Mononuclear cell (primary cell): ENCODE data around the gene MANBA. TPM values are rescaled to one million over a fixed set of nuclear protein-coding genes. Genes with fewer than 3 reads are reported as not detected.

Source experiments
- H3K27me3 ChIP-seq: 2 replicates; pipeline ENCODE4 v1.6.0; 2011; ENCODE audit warnings: low read length, control low read depth; ENCODE audit not compliant: insufficient read depth
- H3K4me1 ChIP-seq: 2 replicates; pipeline ENCODE4 v1.5.1; 2011; ENCODE audit warnings: mild to moderate bottlenecking, low read length, control low read depth; ENCODE audit not compliant: insufficient read depth
- H3K4me3 ChIP-seq: 2 replicates; pipeline ENCODE4 v1.5.1; 2011; ENCODE audit warnings: mild to moderate bottlenecking, low read length, moderate library complexity
- H3K9me3 ChIP-seq: 2 replicates; pipeline ENCODE4 v1.5.1; 2011; ENCODE audit warnings: low read depth, mild to moderate bottlenecking, control low read depth, low read length
- total RNA-seq: library from RNA; depleted of rRNA; stranded (reverse); fragments of >200 nt; gene quantifications from one replicate; pipeline ENCODE4 v1.2.3, GENCODE V29; 2012

Gene MANBA
- total RNA-seq, 1 donor, result 82.6 TPM

- no peaks in the 10 kb centered on the region for H3K27me3 ChIP-seq
- H3K9me3 ChIP-seq, result no peaks in the 10 kb centered on the region
- H3K4me1 ChIP-seq, result peaks cover 33% of the 10 kb centered on the region
- no peak overlapping the region for H3K4me3 ChIP-seq
Observed at GRCh38 chr4:102687373-102687981, 73.3 kb downstream of the MANBA start.

GRCh38 chr4:102685768-102686167, 75.0 kb downstream of the MANBA start:
- Histone ChIP-seq H3K4me3 (no peak overlapping the region), H3K27me3 (no peaks in the 10 kb centered on the region), H3K4me1 (peaks cover 23% of the 10 kb centered on the region), H3K9me3 (no peaks in the 10 kb centered on the region)

DNA sequence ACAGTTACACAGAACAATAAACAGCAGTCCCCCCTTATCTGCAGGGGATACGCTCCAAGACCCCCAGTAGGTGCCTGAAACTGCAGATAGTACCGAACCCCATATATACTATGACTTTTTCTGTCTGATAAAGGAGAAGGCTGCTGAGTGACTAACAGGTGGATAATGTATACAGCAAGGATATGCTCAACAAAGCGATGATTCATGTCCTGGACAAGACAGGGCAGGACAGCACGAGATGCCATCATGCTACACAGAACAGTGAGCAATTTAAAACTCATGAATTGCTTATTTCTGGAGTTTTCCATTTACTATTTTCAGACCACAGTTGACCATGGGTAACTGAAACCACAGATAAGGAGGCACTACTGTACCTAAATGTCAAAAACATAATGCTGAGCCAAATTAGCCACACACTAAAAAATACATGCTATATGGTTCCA, 76.1 kb downstream of the MANBA start:
- H3K4me3 ChIP-seq, result no peak overlapping the region
- peaks cover 23% of the 10 kb centered on the region for H3K4me1 ChIP-seq
- H3K27me3 ChIP-seq, result no peaks in the 10 kb centered on the region
- H3K9me3 ChIP-seq, result no peaks in the 10 kb centered on the region

DNA sequence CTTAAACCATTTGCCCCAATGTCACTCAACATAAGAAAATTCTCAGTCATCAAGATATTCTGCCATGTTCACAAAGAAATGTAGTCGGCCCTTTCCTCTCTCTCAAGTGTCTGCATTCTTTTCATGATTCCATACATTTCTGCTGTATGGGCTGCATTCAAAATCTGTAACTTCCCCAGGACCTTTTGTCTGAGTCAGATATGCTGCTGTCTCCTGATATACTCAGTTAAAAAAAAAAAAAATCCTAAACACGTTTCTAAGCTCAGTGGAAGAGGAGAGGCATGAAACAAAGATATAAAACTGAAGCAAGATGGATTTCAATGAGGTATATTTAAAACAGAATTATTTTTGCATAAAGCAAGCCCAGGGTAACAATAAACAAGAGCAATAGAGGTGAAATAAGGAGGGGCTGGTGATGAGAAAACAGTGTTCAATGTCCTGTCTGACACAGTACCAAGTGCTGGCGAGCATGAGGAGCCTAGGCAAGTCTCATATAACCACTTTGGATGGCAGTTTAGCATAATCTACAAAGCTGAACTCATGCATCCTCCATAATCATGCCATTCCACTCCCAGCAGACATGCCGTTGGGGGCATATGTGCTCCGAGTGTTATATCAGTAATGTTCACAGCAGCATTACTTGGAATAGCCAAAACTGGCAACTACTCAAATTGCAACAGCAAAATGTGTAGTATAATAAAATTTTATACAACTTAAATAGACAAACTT, 76.7 kb downstream of the MANBA start:
- Histone ChIP-seq H3K4me3 (no peak overlapping the region), H3K4me1 (peaks cover 23% of the 10 kb centered on the region), H3K9me3 (no peaks in the 10 kb centered on the region), H3K27me3 (no peaks in the 10 kb centered on the region)

DNA sequence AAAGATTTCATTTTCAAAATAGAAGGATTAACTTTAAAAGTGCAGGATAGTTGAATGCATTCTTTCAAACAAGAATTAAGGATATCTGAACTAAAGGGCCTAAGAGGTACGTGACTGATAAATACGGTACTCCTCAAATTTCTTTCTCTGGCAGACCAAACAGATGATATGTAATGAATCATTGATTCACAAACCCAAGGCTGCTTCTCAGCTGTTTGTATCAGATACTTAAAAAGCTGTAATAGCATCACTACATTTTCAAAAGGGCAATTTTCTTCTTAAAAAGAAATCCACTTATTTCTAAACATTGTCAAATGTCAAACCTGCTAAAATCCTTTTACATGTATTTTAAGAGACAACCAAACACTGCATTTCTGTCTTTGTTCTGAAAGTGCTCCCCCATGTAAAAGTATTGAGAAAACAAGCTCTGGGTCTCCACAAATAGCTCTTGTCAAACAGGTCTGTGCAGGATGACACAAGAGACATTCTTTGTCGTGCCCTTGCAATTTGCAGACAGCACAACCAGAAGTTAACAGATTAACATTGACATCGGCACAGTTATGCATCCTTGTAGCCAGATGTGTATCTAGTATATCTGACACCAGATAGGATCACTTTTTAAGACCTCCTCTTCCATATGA, 82.0 kb downstream of the MANBA start:
- Histone ChIP-seq H3K4me1 (no peaks in the 10 kb centered on the region), H3K9me3 (no peaks in the 10 kb centered on the region), H3K27me3 (no peaks in the 10 kb centered on the region), H3K4me3 (no peak overlapping the region)

GRCh38 chr4:102678107-102678506, 82.7 kb downstream of the MANBA start:
- no peaks in the 10 kb centered on the region for H3K4me1 ChIP-seq
- H3K4me3 ChIP-seq, result no peak overlapping the region
- no peaks in the 10 kb centered on the region for H3K9me3 ChIP-seq
- no peaks in the 10 kb centered on the region for H3K27me3 ChIP-seq

- Histone ChIP-seq H3K4me1 (no peaks in the 10 kb centered on the region), H3K4me3 (no peak overlapping the region), H3K9me3 (no peaks in the 10 kb centered on the region), H3K27me3 (no peaks in the 10 kb centered on the region)
Observed at GRCh38 chr4:102675141-102675540, 85.6 kb downstream of the MANBA start.

DNA sequence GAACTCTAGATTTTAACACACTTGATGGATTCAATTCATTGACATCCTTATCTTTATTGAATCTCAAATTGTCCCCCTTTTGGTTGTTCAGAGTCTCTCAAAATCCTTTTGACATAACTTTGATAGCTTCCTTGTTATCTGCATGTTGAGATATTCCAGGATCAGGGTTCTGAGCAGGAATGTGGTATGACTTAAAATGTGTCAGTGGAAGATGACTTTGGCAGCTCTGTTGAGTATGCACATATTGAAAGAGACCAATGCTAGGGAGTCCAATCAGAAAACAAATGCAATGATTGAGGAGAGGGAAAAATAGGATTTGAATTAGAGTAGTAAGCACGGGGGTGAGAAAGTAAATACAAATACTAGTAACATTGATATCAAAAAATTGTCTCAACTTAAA, 93.8 kb downstream of the MANBA start:
- H3K27me3 ChIP-seq, result no peaks in the 10 kb centered on the region
- H3K4me1 ChIP-seq, result no peaks in the 10 kb centered on the region
- H3K4me3 ChIP-seq, result no peak overlapping the region
- H3K9me3 ChIP-seq, result no peaks in the 10 kb centered on the region

DNA sequence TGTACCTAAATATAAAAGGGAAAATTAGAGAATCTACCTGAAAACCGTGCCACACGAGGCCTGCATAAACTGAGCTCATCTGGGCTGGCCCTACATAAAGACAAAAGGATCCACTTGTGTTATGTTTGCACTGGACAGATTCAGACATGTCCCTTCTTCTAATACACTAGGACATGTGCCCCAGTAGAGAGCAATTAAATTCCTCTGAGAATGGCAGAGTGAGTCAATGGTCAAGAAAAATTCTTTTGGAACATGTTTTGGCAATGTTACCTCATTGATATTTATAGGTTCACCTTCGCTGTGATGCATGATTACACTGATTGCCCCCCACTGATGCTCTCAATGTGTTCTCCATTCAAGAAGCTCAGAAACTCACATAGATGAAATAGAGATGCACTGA, 95.2 kb downstream of the MANBA start:
- Histone ChIP-seq H3K27me3 (no peaks in the 10 kb centered on the region), H3K9me3 (no peaks in the 10 kb centered on the region), H3K4me3 (no peak overlapping the region), H3K4me1 (no peaks in the 10 kb centered on the region)

GRCh38 chr4:102663073-102663472, 97.7 kb downstream of the MANBA start:
- H3K9me3 ChIP-seq, result no peaks in the 10 kb centered on the region
- H3K4me3 ChIP-seq, result no peak overlapping the region
- H3K27me3 ChIP-seq, result no peaks in the 10 kb centered on the region
- H3K4me1 ChIP-seq, result no peaks in the 10 kb centered on the region

- Histone ChIP-seq H3K27me3 (no peaks in the 10 kb centered on the region), H3K4me1 (no peaks in the 10 kb centered on the region), H3K4me3 (no peak overlapping the region), H3K9me3 (no peaks in the 10 kb centered on the region)
Observed at GRCh38 chr4:102657206-102657605, 103.6 kb downstream of the MANBA start.

DNA sequence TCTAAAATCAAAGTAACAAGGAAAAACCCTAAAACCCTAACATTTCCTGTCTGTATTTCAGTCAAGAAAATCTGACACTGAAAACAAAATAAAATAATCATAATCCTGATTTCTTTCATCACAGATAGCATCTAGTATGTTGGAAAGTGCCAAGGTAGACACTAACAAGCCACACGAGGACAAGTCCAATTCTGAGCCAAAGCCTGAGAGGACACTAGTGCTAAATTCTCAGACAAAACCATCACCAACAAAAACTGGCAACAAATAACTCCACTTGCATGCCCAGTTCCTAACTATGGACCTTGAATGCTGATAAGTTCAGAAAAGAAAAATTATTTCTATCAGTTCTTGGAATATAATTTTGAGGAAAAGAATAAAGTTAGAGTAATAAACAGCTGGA, 113.7 kb downstream of the MANBA start:
- H3K27me3 ChIP-seq, result no peaks in the 10 kb centered on the region
- H3K9me3 ChIP-seq, result no peaks in the 10 kb centered on the region
- H3K4me3 ChIP-seq, result no peak overlapping the region
- H3K4me1 ChIP-seq, result no peaks in the 10 kb centered on the region

- H3K4me3 ChIP-seq, result no peak overlapping the region
- H3K4me1 ChIP-seq, result no peaks in the 10 kb centered on the region
- no peaks in the 10 kb centered on the region for H3K9me3 ChIP-seq
- no peaks in the 10 kb centered on the region for H3K27me3 ChIP-seq
Observed at GRCh38 chr4:102642631-102643298, 118.0 kb downstream of the MANBA start.

DNA sequence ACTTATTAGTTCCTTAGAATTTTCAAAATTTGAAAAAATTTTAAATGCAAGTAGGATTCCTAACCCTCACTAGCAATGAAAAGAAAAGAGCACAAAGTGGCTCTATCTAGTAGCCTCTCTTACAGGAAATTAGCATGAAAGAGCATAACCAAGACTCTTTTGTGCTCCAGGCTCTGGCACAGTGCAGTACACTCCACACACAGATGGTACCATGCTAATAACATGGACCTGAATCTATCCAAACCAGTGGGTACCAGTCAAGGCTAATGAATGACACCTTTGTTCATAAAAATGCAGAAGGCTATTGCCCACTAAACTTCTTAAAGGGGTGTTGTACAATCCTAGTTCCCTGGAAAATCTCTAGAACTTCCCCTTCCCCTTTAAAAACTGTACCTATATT, 119.0 kb downstream of the MANBA start:
- no peaks in the 10 kb centered on the region for H3K9me3 ChIP-seq
- H3K27me3 ChIP-seq, result no peaks in the 10 kb centered on the region
- no peaks in the 10 kb centered on the region for H3K4me1 ChIP-seq
- no peak overlapping the region for H3K4me3 ChIP-seq

DNA sequence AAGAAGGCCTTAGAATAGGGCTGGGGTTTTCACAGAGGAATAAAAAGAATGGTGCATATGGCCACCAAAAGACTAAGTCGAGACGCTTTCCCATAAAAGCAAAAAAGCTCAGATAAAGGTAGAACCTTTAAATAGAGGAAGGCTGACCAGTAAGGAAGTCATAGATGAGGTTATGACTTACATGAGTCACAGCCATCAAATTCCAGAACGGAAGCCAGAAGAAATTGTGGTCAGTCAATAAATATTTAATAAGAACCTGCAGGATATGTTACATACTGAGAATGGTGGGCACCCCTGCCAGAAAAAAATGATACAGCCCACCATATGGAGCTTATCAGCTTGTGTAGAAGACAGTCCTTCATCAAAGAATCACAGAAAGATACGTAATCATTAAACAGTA, 120.1 kb downstream of the MANBA start:
- Histone ChIP-seq H3K4me3 (no peak overlapping the region), H3K9me3 (no peaks in the 10 kb centered on the region), H3K27me3 (no peaks in the 10 kb centered on the region), H3K4me1 (no peaks in the 10 kb centered on the region)
